NCI-H187 treated with DMSO at 0.1 percent for 48 hours (cell line): ENCODE data around the gene ABL2.
"Not testable (repeated sequence)": the region's sequence is repeated elsewhere in the genome, so short reads cannot be mapped to it uniquely, and the experiment has no call there.

Experiments used
- DNase-seq: peaks from one replicate; lab custom pipeline; 2025; lab: John Stamatoyannopoulos, UW

ABL2 gene

DNA sequence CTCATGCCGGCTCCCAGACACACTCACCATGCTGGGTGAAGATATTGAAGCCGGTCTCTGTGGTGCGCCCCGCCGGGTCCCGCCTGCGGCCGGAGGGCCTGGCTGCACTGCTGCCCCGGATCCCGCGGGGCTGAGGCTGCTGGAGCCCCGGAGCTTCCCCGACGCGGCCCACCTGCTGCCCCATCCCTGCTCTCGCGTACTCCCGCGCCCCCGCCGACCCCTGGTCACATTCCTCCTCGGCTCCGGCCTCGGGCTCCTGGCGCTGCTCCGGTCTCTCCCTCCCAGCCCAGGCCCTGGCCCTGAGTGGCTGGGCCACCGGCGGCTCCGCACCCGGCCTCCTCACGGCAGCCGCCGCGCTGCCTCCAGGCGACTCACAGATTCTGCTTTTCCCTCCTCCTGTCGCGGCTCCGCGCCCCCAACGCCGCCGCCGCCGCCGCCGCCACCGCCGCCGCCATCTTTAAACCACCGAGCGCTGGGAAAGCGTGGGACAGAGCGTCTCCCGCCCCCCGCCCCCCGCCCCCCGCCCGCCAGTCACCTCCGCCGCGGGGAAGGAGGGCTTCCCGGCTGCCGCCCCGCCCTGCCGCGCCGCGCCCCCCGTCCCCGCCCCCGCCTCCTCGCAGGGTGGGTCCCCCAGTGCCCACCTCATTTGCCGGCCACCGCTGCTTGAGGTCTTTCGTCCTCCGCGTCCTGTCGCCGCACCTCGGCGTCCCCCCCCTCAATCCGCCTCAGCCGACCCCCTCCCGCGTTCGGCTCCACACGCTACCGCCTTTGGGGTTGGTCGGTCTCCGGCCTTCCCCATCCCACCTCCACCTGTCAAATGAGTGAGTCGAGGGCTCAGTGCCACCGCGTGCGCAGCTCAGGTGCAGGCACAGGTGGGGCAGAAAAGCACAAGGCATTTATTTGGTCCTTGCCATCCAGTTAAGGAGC, at the start of gene ABL2:
Gene ABL2, minus strand, starts transcription at position 464 of the 927 bp plus-strand sequence. Its CDS starts 280 bp downstream, at position 184.
- peak; percentile 64 for DNase-seq

GRCh38 chr1:179278920-179279319, 49.4 kb upstream of the ABL2 start:
- no peak for DNase-seq

- not testable (repeated sequence) for DNase-seq
Measured at GRCh38 chr1:179274424-179274823, 44.9 kb upstream of the ABL2 start.

DNA sequence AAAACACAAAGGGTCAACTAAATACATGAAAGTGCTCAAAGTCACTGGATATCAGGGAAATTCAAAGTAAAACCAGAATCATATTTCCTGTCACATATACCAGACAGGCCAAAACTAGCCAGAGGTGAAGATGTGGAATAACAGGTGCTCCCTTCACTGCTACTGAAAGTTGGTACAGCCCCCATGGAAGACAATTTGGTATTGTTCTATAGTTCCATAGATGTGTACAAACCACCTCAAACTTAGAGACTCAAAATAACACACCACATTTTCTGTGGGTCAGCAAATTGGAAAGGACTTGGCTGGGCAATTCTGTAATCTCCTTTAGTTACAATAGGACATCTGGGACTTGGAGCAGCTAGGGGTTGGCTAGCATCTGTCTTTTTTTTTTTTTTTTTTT, 39.6 kb upstream of the ABL2 start:
- DNase-seq: no peak

- no peak for DNase-seq
Measured at GRCh38 chr1:179264507-179264906, 35.0 kb upstream of the ABL2 start.

- DNase-seq: no peak
Measured at GRCh38 chr1:179263121-179263520, 33.6 kb upstream of the ABL2 start.

DNA sequence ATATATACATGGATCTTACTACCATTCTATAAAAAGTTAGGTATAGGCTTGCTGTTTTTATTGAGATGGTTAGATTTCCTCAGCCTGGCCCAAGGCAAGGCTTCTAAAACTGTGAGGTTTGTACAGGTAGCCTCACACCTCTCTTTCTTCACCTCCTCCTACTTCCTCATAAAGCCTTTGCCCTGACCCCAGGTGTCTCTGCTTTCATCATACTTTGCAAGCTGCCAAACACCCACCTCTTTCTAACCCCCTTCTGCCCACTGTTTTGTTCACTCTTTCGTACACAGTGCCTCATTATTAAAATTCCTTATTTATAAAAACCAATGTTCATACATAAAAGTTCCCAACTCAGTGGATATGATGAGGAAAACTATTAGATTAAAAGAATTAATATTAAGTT, 32.7 kb upstream of the ABL2 start:
- DNase-seq: no peak

- DNase-seq: no peak
Measured at GRCh38 chr1:179253286-179253972, 24.0 kb upstream of the ABL2 start.

DNA sequence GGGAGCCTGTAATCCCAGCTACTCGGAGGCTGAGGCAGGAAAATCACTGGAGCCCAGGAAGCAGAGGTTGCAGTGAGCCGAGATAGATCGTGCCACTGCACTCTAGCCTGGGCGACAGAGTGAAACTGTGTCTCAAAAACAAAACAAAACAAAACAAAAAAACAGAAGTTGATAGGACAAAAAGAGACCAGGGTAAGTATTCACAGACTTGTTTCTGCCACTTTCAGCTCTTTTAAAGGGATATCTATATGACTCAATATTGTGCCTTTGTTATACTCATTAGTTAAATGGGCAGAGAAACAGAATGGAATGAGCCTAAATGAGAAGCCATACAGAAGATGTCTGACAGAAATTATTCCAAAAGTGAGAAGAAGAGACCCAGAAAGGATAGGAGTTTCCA, 23.1 kb upstream of the ABL2 start:
- DNase-seq: no peak

DNA sequence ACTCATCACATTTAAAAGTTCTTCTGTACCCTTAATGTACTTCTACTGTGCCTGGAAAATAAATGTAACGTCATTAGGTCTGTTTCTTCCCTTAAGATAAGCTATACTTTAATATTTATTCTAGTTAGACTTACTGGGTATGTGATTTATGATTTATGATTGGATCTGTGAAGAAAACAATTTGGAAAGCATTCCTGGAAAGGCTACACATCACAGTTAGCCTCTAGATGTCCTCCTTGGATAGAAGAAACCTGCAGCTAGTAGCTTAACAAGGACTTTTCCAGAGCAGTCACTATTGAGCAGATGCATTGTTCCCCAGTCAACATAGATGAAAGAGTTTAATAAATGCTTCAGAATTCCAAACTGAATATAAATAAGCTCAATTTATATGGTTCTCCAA, 22.2 kb upstream of the ABL2 start:
- no peak for DNase-seq

DNA sequence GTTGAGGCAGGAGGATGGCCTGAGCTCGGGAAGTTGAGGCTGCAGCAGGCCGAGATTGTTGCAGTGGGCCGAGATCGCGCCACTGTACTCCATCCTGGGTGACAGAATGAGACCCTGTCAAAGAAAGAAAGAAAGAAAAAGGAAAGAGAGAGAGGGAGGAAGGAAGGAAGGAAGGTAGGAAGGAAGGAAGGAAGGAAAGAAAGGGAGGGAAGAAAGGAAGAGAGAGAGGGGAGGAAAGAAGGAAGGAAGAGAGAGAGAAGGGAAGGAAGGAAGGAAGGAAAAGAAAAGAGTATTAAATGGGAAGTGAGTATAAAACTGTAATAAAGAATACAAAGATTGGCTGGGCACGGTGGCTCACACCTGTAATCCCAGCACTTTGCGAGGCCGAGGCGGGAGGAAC, 18.4 kb upstream of the ABL2 start:
- DNase-seq: no peak

DNA sequence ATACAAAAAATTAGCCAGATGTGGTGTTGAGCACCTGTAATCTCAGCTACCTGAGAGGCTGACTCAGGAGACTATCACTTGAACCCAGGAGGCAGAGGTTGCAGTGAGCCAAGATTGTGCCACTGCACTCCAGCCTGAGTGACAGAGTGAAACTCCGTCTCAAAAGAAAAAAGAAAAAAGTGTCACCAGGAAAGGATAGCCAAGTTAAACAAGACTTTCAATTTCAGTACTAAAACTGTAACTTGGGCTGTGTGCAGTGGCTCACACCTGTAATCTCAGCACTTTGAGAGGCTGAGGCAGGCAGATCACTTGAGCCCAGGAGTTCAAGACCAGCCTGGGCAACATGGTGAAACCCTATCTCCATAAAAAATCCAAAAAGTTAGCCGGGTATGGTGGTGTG, 15.9 kb upstream of the ABL2 start:
- not testable (repeated sequence) for DNase-seq

- DNase-seq: no peak
Measured at GRCh38 chr1:179241530-179242097, 12.1 kb upstream of the ABL2 start.

GRCh38 chr1:179237222-179237621, 7.7 kb upstream of the ABL2 start:
- DNase-seq: no peak

DNA sequence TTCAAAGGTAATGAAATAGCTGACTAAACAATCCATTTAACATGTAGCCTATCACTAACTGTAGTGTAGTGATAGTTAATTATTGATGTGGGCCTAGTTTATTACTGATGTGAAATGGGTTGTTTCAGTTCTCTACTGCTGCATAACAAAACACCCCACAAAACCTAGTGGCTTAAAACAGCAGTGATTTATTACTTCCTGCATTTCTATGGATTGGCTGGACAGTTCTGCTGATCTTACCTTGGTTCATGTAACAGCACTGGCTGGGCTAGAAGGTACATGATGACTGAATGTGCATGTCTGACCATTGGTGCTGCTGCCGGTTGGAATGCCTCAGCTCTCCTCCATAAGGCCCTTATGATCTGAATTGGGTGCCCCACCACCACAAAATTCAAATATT, 5.4 kb upstream of the ABL2 start:
- no peak for DNase-seq

GRCh38 chr1:179231923-179232322, 2.4 kb upstream of the ABL2 start:
- DNase-seq: no peak

GRCh38 chr1:179230721-179231120, 1.2 kb upstream of the ABL2 start:
- no peak for DNase-seq

DNA sequence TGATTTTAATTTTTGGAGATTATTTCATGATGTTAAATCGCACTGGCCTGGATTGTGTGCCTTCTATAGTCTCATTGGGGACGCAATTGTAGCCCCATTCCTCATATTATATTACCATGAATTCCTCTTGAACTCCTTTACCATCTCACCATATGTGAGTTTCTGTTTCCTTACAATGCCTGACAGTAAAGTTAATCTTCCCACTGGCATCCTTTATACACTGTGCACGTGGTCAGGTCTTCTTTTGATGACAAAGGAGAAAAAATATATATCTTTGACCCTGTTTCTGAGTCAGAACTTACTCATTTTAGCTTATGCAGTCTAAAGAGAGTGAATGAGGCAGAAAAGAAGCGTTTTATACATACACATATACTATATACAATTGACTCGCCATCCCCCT, 774 bp upstream of the ABL2 start:
- DNase-seq: no peak

DNA sequence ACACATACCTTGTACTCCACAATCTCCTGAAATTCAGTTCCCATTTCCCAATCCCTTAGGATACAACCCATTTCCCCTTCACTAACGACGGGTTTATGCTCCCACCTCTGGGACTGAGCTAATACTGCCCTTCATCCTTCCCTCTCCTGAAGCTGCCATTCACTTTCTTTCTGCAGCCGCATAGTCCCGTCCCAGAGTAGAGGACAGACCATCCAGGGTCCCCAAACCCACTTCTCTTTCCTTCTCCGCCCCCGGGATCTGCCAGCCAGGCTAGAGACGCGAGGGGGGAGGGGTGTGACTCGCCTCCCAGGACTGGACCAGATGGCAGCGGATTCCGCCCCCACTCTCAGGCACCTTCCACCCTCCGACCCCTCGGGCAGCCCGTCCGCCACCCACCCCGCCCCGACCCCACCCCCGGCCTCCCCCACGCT, 679 bp downstream of the ABL2 start:
- no peak for DNase-seq

DNA sequence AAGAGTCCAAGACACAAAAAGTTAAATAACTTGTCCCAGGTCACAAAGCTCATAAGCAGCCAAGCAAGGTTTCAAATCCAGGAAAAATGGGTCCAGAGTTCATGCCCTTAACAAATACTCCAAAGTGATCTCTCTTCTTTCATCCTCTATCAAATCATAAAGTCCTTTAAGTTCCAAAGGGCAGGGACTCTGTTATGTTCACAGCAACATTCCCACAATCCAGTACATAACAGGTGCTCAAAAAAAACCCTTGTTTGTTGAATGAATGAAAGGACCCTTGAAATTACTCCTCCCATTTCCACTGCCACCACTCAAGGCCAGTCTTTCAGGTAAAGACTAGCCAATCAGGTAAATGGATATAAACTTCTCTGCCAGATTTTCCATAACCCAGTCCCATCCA, 2.7 kb downstream of the ABL2 start:
- no peak for DNase-seq

DNA sequence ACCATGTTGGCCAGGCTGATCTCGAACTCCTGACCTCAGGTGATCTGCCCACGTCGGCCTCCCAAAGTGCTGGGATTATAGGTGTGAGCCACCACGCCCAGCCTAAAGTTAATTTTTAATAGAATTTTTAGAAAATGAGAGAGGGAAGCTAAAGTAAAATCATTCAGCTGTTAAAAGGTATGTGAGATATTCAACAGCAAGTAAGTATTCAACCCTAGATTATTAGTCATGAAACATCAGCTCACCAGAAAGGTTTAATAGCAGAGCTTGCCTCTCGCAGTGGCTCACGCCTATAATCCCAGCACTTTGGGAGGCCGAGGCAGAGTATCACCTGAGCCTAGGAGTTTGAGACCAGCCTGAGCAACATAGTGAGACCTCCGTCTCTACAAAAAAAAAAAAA, 5.0 kb downstream of the ABL2 start:
- DNase-seq: not testable (repeated sequence)

GRCh38 chr1:179221121-179221520, 8.4 kb downstream of the ABL2 start:
- DNase-seq: not testable (repeated sequence)

DNA sequence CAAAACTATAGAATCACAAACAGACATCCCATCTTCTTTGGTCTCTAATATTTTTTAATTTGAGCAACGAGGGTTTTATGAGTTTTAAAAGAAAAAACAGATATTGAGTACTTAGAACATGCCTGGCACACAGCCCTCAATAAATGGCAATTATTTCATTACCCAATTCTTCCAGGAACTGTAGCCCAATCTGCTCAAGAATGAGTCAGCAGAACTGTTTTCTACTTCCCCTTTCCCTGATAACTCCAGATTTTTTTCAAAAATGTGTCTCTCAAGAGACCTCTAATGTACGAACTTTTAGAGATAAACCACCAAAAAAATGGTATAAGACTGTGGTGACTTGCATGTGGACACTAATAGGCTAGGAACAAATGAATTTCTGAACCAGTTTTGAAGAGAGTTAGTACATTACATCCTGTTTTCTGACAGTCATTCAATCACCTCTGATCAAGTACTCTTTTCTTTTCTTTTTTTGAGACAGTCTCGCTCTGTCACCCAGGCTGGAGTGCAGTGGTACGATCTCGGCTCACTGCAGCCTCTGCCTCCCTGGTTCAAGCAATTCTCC, 11.5 kb downstream of the ABL2 start:
- DNase-seq: no peak
